ENCODE results near the gene PHF10. TPM values are rescaled to one million over a fixed set of nuclear protein-coding genes. Genes with fewer than 3 reads are reported as not detected.

Gene PHF10
- total and polyA plus RNA-seq, 2 donors, result 32.4 to 90.0 TPM

DNA sequence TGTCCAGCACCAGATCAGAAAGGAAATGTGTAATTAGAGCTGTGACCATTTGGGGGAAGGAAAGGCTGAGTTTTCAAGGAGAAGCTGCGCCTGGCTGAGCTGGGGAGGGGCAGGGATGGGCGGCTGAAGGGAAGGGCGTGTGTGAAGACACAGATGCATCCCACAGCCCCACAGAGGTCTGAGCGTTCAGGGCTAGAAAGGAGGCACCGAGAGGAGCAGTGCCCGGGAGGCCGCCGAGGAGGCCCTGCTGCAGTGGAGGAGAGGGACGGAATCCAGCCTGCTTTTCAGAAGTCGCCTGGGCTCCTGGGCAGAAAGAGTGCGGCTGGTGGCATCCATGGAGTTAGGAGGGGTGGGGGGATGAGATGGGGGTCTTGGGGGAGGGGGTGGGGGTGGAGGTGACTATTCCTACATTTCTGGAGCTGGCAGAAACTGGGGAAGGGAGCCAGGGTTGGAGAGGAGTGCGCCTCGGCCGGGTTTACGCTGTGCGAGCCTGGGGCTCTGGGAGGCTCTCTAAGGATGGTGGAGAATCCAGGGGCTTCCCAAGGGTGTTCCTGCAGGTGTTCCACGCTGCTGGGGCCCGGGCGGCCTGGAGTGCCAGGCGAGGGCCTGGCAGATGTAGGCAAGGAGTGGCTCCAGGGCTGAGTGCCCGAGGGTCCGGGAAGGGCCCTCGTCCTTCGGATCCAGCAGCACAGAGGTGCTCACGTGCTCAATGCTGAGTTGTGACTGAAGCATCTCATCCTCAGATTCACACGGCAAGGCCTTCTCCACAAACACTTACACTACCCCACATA, 64.3 kb downstream of the PHF10 start:
- H3K27ac ChIP-seq (ENCODE audit: low read depth in 1 of 2, low read length in 1 of 2), result no peak overlapping the region
- 98% methylated on average over 26 of the region's 26 CpGs for WGBS
- peaks cover 21 to 35% of the 10 kb centered on the region in 2 donors for H3K36me3 ChIP-seq (ENCODE audit: control insufficient read depth in 2 of 2, insufficient read depth in 2 of 2, low read length in 1 of 2)
- H3K9me3 ChIP-seq (ENCODE audit: control insufficient read depth in 2 of 2, insufficient read depth in 1 of 2, low read length in 1 of 2), result no peaks in the 10 kb centered on the region
- no peak overlapping the region for H3K4me3 ChIP-seq (ENCODE audit: low read length in 2 of 2)
- peaks cover 0 to 8% of the 10 kb centered on the region in 2 donors for H3K4me1 ChIP-seq (ENCODE audit: control insufficient read depth in 2 of 2, insufficient read depth in 2 of 2, low read length in 2 of 2)
- no peaks in the 10 kb centered on the region for H3K27me3 ChIP-seq (ENCODE audit: control insufficient read depth in 2 of 2, insufficient read depth in 1 of 2, low read length in 1 of 2)
- no peak for DNase-seq (ENCODE audit: low read depth in 6 of 9, low spot score in 9 of 9)

DNA sequence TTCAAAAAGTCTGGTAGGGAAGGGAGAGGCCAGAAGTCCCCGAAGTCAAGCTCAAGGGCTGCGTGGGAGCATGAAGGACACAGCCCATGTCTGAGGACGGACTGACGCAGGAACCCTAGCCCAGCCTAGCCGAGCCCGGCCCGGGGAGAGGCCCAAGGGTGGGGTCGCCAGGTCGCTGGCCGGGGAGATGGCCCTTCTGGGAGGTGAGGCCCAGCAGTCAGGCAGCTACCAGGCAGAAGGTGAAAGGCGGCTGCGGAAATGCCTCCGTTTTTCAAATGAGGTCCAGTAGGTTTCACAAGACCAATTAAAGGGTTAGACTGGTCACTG, 67.1 kb downstream of the PHF10 start:
- H3K27me3 ChIP-seq (ENCODE audit: control insufficient read depth in 2 of 2, insufficient read depth in 1 of 2, low read length in 1 of 2), result no peaks in the 10 kb centered on the region
- no peak overlapping the region for H3K4me3 ChIP-seq (ENCODE audit: low read length in 2 of 2)
- peaks cover 0 to 10% of the 10 kb centered on the region in 2 donors for H3K4me1 ChIP-seq (ENCODE audit: control insufficient read depth in 2 of 2, insufficient read depth in 2 of 2, low read length in 2 of 2)
- peaks cover 15 to 18% of the 10 kb centered on the region in 2 donors for H3K36me3 ChIP-seq (ENCODE audit: control insufficient read depth in 2 of 2, insufficient read depth in 2 of 2, low read length in 1 of 2)
- no peak for DNase-seq (ENCODE audit: low read depth in 6 of 9, low spot score in 9 of 9)
- no peak overlapping the region for H3K27ac ChIP-seq (ENCODE audit: low read depth in 1 of 2, low read length in 1 of 2)
- H3K9me3 ChIP-seq (ENCODE audit: control insufficient read depth in 2 of 2, insufficient read depth in 1 of 2, low read length in 1 of 2), result peaks cover 0 to 5% of the 10 kb centered on the region in 2 donors
- 88% methylated on average over 13 of the region's 13 CpGs for WGBS

- peaks cover 0 to 5% of the 10 kb centered on the region in 2 donors for H3K9me3 ChIP-seq (ENCODE audit: control insufficient read depth in 2 of 2, insufficient read depth in 1 of 2, low read length in 1 of 2)
- peaks cover 15 to 18% of the 10 kb centered on the region in 2 donors for H3K36me3 ChIP-seq (ENCODE audit: control insufficient read depth in 2 of 2, insufficient read depth in 2 of 2, low read length in 1 of 2)
- H3K27ac ChIP-seq (ENCODE audit: low read depth in 1 of 2, low read length in 1 of 2), result no peak overlapping the region
- H3K27me3 ChIP-seq (ENCODE audit: control insufficient read depth in 2 of 2, insufficient read depth in 1 of 2, low read length in 1 of 2), result no peaks in the 10 kb centered on the region
- 98% methylated on average over 23 of the region's 23 CpGs for WGBS
- DNase-seq (ENCODE audit: low read depth in 6 of 9, low spot score in 9 of 9), result no peak
- H3K4me3 ChIP-seq (ENCODE audit: low read length in 2 of 2), result no peak overlapping the region
- peaks cover 0 to 10% of the 10 kb centered on the region in 2 donors for H3K4me1 ChIP-seq (ENCODE audit: control insufficient read depth in 2 of 2, insufficient read depth in 2 of 2, low read length in 2 of 2)
These were observed 67.6 kb downstream of the PHF10 start for GRCh38 chr6:169656546-169657283.

DNA sequence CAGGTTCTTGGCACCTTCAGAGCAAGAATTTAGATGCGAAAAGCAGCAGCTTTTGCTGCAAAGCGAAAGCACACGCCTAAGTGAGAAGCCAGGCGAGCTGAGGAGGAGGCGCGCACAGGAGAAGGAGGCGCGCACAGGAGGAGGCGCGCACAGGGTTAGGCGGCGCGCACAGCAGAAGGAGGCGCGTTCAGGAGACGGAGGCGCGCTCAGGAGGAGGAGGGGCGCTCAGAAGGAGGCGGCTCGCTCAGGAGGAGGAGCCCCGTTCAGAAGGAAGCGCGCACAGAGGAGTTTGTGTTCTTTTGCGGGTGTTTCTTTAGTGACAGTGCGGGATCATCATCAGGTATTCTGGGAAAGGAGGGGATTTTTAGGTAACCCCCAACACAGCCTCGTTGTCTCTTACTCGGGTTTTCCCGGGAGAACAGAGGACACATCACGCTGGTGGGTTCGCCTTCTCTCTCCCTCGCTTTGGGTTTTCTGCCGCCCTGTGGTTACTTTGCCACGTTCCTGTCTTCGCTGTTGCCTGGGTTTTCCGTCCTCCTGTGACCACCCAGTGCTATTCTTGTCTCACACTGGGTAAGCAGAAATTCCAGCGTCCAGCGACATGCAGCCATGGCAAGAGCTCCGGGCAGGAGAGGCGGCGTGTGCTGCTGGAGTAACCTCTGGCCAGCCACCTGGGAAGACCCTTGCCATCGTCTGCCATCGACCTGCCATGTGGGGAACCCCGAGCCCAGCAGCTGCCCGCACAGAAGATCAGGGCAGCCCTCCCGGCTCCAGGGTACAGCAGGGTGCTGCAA, 69.5 kb downstream of the PHF10 start:
- no peaks in the 10 kb centered on the region for H3K27me3 ChIP-seq (ENCODE audit: control insufficient read depth in 2 of 2, insufficient read depth in 1 of 2, low read length in 1 of 2)
- 44% methylated on average over 46 of the region's 46 CpGs for WGBS
- peak overlapping the region; percentile 69 to 77 for H3K27ac ChIP-seq (ENCODE audit: low read depth in 1 of 2, low read length in 1 of 2)
- peaks cover 0 to 5% of the 10 kb centered on the region in 2 donors for H3K9me3 ChIP-seq (ENCODE audit: control insufficient read depth in 2 of 2, insufficient read depth in 1 of 2, low read length in 1 of 2)
- peak in 8 of 9 donors; percentile 42 to 87 (median 62) for DNase-seq (ENCODE audit: low read depth in 6 of 9, low spot score in 9 of 9)
- peaks cover 7 to 15% of the 10 kb centered on the region in 2 donors for H3K36me3 ChIP-seq (ENCODE audit: control insufficient read depth in 2 of 2, insufficient read depth in 2 of 2, low read length in 1 of 2)
- H3K4me1 ChIP-seq (ENCODE audit: control insufficient read depth in 2 of 2, insufficient read depth in 2 of 2, low read length in 2 of 2), result peaks cover 0 to 10% of the 10 kb centered on the region in 2 donors
- H3K4me3 ChIP-seq (ENCODE audit: low read length in 2 of 2), result peak overlapping the region; percentile 60

Other genes with a start within 250 kb of the PHF10 start
- gene WDR27, start 22.5 kb downstream of the PHF10 start, total RNA-seq, result 13.9 TPM
- 42.0 TPM for gene WDR27, start 22.5 kb downstream of the PHF10 start, polyA plus RNA-seq
- 27.5 TPM for gene C6orf120, start 22.4 kb downstream of the PHF10 start, total RNA-seq
- gene C6orf120, start 22.4 kb downstream of the PHF10 start, polyA plus RNA-seq, result 12.2 TPM
- gene DYNLT2, start 27.1 kb upstream of the PHF10 start, total RNA-seq, result 6.6 TPM
- gene DYNLT2, start 27.1 kb upstream of the PHF10 start, polyA plus RNA-seq, result 8.9 TPM
- 25.4 TPM for gene ERMARD, start 27.1 kb upstream of the PHF10 start, total RNA-seq
- gene ERMARD, start 27.1 kb upstream of the PHF10 start, polyA plus RNA-seq, result 104 TPM

Measured in thymus (tissue), 11 donors.